MM.1S (cell line): ENCODE results near the gene GPRIN3.

Experiments used
- EZH2 ChIP-seq: fragments of 300-600 bp; sonication (generic); optimal IDR thresholded peaks from 2 replicates; pipeline ENCODE3; 2017; ENCODE audit warnings: low read depth, mild to moderate bottlenecking, antibody characterized with exemption, low read length, mixed read lengths
- EZH2phosphoT487 ChIP-seq: fragments of 300-600 bp; sonication (generic); IDR thresholded peaks from 2 replicates; pipeline ENCODE4 v1.6.1; 2018; ENCODE audit warnings: antibody characterized with exemption, low read length
- TF ChIP-seq, protein P1 (sequence below): fragments of 300-600 bp; sonication (generic); IDR thresholded peaks from 2 replicates; pipeline ENCODE4 v1.5.1; 2016; ENCODE audit warnings: antibody characterized with exemption, low read length, mixed read lengths

DNA sequence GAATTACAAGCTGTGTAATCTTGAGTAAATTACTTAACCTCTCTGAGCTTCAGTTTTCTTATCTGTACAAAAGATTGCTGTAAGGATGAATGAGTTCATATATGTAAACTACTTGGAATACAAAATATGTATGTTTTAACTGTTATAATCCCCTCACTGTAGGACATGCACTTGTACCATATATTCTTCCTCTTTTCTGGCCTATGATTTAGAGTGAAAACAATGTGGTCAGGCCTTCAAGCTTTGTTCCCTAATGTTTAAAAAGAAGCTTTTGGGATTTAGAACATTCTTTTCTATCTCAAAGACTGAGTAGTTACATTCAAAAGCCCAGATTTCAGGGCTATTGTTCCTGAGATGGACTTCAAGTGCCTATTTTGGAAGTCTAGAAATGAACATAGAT, 26.7 kb upstream of the GPRIN3 start:
- TF ChIP-seq, protein P1, sequence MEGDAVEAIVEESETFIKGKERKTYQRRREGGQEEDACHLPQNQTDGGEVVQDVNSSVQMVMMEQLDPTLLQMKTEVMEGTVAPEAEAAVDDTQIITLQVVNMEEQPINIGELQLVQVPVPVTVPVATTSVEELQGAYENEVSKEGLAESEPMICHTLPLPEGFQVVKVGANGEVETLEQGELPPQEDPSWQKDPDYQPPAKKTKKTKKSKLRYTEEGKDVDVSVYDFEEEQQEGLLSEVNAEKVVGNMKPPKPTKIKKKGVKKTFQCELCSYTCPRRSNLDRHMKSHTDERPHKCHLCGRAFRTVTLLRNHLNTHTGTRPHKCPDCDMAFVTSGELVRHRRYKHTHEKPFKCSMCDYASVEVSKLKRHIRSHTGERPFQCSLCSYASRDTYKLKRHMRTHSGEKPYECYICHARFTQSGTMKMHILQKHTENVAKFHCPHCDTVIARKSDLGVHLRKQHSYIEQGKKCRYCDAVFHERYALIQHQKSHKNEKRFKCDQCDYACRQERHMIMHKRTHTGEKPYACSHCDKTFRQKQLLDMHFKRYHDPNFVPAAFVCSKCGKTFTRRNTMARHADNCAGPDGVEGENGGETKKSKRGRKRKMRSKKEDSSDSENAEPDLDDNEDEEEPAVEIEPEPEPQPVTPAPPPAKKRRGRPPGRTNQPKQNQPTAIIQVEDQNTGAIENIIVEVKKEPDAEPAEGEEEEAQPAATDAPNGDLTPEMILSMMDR, result no peak
- no peak for TF ChIP-seq EZH2
- TF ChIP-seq EZH2phosphoT487, result no peak
